Liver (tissue), 9 donors: Measurements from ENCODE around the gene TIRAP. TPM values are rescaled to one million over a fixed set of nuclear protein-coding genes. Genes with fewer than 3 reads are reported as not detected.

Source experiments
- DNase-seq: peaks from one replicate; pipeline ENCODE4 v3.0.0-alpha.2; 2017; ENCODE audit warnings: low spot score
- H3K27ac ChIP-seq, 2 donors: one replicate each; pipeline ENCODE4 v1.7.0; 2013; ENCODE audit warnings: inconsistent platforms in 2 of 2, low read length in 2 of 2, control low read depth in 1 of 2, low read depth in 1 of 2, mild to moderate bottlenecking in 1 of 2
- H3K27me3 ChIP-seq, 4 donors: one replicate each; pipeline versions ENCODE4 v1.6.1 to v1.7.0; 2013; ENCODE audit warnings: low read length in 3 of 4, inconsistent platforms in 1 of 4, mild to moderate bottlenecking in 1 of 4, moderate library complexity in 1 of 4; ENCODE audit not compliant: control insufficient read depth in 4 of 4, insufficient read depth in 4 of 4
- H3K36me3 ChIP-seq, 4 donors: one replicate each; pipeline versions ENCODE4 v1.6.1 to v1.7.0; 2013; ENCODE audit warnings: low read length in 3 of 4, mild to moderate bottlenecking in 3 of 4, low read depth in 1 of 4, moderate library complexity in 1 of 4; ENCODE audit not compliant: control insufficient read depth in 4 of 4, insufficient read depth in 3 of 4
- H3K4me1 ChIP-seq, 4 donors: one replicate each; pipeline versions ENCODE4 v1.6.1 to v1.7.0; 2013; ENCODE audit warnings: low read length in 3 of 4, mild to moderate bottlenecking in 3 of 4, moderate library complexity in 1 of 4; ENCODE audit not compliant: control insufficient read depth in 4 of 4, insufficient read depth in 4 of 4
- H3K4me3 ChIP-seq, 3 donors: one replicate each; pipeline versions ENCODE4 v1.6.1 to v1.7.0; 2013; ENCODE audit warnings: low read length in 3 of 3, control low read depth in 1 of 3, low read depth in 1 of 3, mild to moderate bottlenecking in 1 of 3
- H3K9ac ChIP-seq, 2 donors: one replicate each; pipeline ENCODE4 v1.7.0; 2013; ENCODE audit warnings: low read length in 2 of 2, mild to moderate bottlenecking in 2 of 2, moderate library complexity in 2 of 2, control low read depth in 1 of 2, low read depth in 1 of 2
- H3K9me3 ChIP-seq, 4 donors: one replicate each; pipeline versions ENCODE4 v1.6.1 to v1.7.0; 2013; ENCODE audit warnings: low read length in 3 of 4; ENCODE audit not compliant: control insufficient read depth in 4 of 4
- CTCF ChIP-seq: fragments of 150-350 bp; IDR thresholded peaks from 2 replicates; pipeline ENCODE4 v1.5.1; 2017; ENCODE audit warnings: improper control_type of control experiment, low read depth, low read length; ENCODE audit not compliant: missing input control
- EGR1 ChIP-seq, 2 donors: IDR thresholded peaks; 2 replicates each; pipeline ENCODE4 v1.6.1; 2016 to 2018; ENCODE audit warnings: antibody characterized with exemption in 2 of 2, low read depth in 2 of 2
- FOXA1 ChIP-seq: IDR thresholded peaks from 2 replicates; pipeline ENCODE4 v1.6.1; 2016; ENCODE audit warnings: antibody characterized with exemption
- FOXA2 ChIP-seq: IDR thresholded peaks from 2 replicates; pipeline ENCODE4 v1.6.1; 2016; ENCODE audit warnings: antibody characterized with exemption
- GABPA ChIP-seq, 2 donors: IDR thresholded peaks in 1 of 2; conservative IDR thresholded peaks in 1 of 2; 2 replicates each; pipeline ENCODE4 v1.6.1; 2016; ENCODE audit warnings: antibody characterized with exemption in 2 of 2, mild to moderate bottlenecking in 1 of 2, moderate library complexity in 1 of 2
- HNF4A ChIP-seq, 2 donors: conservative IDR thresholded peaks; 2 replicates each; pipeline ENCODE4 v1.6.1; 2016; ENCODE audit warnings: antibody characterized with exemption in 2 of 2, mild to moderate bottlenecking in 2 of 2
- HNF4G ChIP-seq: IDR thresholded peaks from 2 replicates; pipeline ENCODE4 v1.6.1; 2016; ENCODE audit warnings: antibody characterized with exemption
- JUND ChIP-seq, 2 donors: IDR thresholded peaks; 2 replicates each; pipeline ENCODE4 v1.6.1; 2016; ENCODE audit warnings: antibody characterized with exemption in 2 of 2
- MAX ChIP-seq: IDR thresholded peaks from 2 replicates; pipeline ENCODE4 v1.6.1; 2016; ENCODE audit warnings: antibody characterized with exemption
- NR2F2 ChIP-seq: IDR thresholded peaks from 2 replicates; pipeline ENCODE4 v1.6.1; 2016; ENCODE audit warnings: antibody characterized with exemption
- RAD21 ChIP-seq, 2 donors: IDR thresholded peaks; 2 replicates each; pipeline ENCODE4 v1.6.1; 2016; ENCODE audit warnings: antibody characterized with exemption in 2 of 2, mild to moderate bottlenecking in 2 of 2
- REST ChIP-seq: IDR thresholded peaks from 2 replicates; pipeline ENCODE4 v1.6.1; 2016; ENCODE audit warnings: antibody characterized with exemption, mild to moderate bottlenecking
- RXRA ChIP-seq, 2 donors: IDR thresholded peaks; 2 replicates each; pipeline ENCODE4 v1.6.1; 2017 to 2018; ENCODE audit warnings: antibody characterized with exemption in 2 of 2, mild to moderate bottlenecking in 1 of 2
- SP1 ChIP-seq: IDR thresholded peaks from 2 replicates; pipeline ENCODE4 v1.6.1; 2018; ENCODE audit warnings: antibody characterized with exemption, mild to moderate bottlenecking
- TAF1 ChIP-seq: conservative IDR thresholded peaks from 2 replicates; pipeline ENCODE4 v1.6.1; 2016; ENCODE audit warnings: antibody characterized with exemption, mild to moderate bottlenecking
- YY1 ChIP-seq: IDR thresholded peaks from 2 replicates; pipeline ENCODE4 v1.6.1; 2016; ENCODE audit warnings: antibody characterized with exemption, mild to moderate bottlenecking
- ZBTB33 ChIP-seq: IDR thresholded peaks from 2 replicates; pipeline ENCODE4 v1.6.1; 2016; ENCODE audit warnings: antibody characterized with exemption
- WGBS: extraction: QIAGEN DNeasy Blood & Tissue Kit; methylation state at CpG from one replicate; pipeline ENCODE4 v1.1.7; 2013; 5-methylcytosine and 5-hydroxymethylcytosine counted together
- polyA plus RNA-seq, 2 donors: library from polyadenylated mRNA; stranded (reverse) in 1 of 2; unstranded in 1 of 2; fragments of 200-250 nt in 1 of 2; fragments of >200 nt in 1 of 2; fragmentation: Nextera tagmentation in 1 of 2; extraction: Ambion mirVana in 1 of 2; gene quantifications; one replicate each; pipeline versions ENCODE4 v1.2.1 to v1.2.3, GENCODE V29; 2013 to 2015
- total RNA-seq, 2 donors: library from RNA; depleted of rRNA; stranded (reverse); fragments of >200 nt; gene quantifications; one replicate each; pipeline ENCODE4 v1.2.3, GENCODE V29; 2014
- donor health status: healthy.
- donor health status: healthy.
- donor health status: healthy.
- donor health status: healthy.
- donor health status: healthy.

The TIRAP gene
- total and polyA plus RNA-seq, 4 donors = 3.9 to 9.5 (median 6.4) TPM

- H3K9ac ChIP-seq = no peak overlapping the region
- WGBS = 69% methylated on average over 12 of the region's 12 CpGs
- peak overlapping the region; percentile 4 to 10 for H3K27ac ChIP-seq
- H3K9me3 ChIP-seq = no peaks in the 10 kb centered on the region
- TF ChIP-seq SP1 (no peak), HNF4G (no peak), RAD21 (IDR thresholded peaks at IDR 0.05) (peak; percentile 96 to 98), REST (no peak), JUND (IDR thresholded peaks at IDR 0.05) (no peak), FOXA2 (no peak), ZBTB33 (no peak), YY1 (no peak), TAF1 (no peak), MAX (no peak), GABPA (IDR thresholded peaks at IDR 0.05 in 1 of 2, conservative IDR thresholded peaks at IDR 0.05 in 1 of 2) (no peak), FOXA1 (no peak), EGR1 (IDR thresholded peaks at IDR 0.05; ENCODE audit: low read depth in 2 of 2) (no peak), HNF4A (conservative IDR thresholded peaks at IDR 0.05) (no peak), CTCF (peak; percentile 91), RXRA (IDR thresholded peaks at IDR 0.05) (peak in 1 of 2 donors; percentile 23), NR2F2 (peak; percentile 17)
- DNase-seq = peak; percentile 79
- no peak overlapping the region for H3K4me3 ChIP-seq
- H3K4me1 ChIP-seq = peaks cover 0 to 6% (median 2%) of the 10 kb centered on the region in 4 donors
- peaks cover 0 to 3% (median under 1%) of the 10 kb centered on the region in 4 donors for H3K36me3 ChIP-seq
- H3K27me3 ChIP-seq = no peaks in the 10 kb centered on the region
Measured at GRCh38 chr11:126310200-126310991, 27.5 kb downstream of the TIRAP start.
